ENCODE measurements around the gene SLFN11. TPM values are rescaled to one million over a fixed set of nuclear protein-coding genes. Genes with fewer than 3 reads are reported as not detected.

Gene SLFN11
- total and polyA plus RNA-seq, 11 donors, result 6.4 to 46.0 (median 16.1) TPM

DNA sequence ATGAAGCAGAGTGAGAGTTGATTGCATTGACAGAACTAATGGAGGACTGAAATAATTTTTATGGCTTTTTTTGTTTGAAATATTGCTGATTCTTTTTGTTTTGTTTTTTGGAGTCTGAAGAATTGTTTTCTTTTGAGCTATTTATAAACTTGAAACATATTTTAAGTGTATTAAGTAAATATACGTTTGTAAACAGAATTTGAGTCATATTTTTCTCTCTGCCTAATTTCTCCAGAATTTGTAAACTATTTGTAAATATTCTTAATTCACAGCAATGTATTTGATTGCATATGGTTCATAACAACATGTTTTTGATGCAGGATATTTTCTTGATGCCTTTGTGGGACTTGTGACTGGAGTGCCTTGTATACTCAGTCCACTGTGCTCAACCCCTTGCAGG, 50.7 kb downstream of the SLFN11 start:
- 83 to 88% (median 84%) methylated on average over 1 of the region's 1 CpG for WGBS, 4 donors
- Histone ChIP-seq H3K27me3 (no peaks in the 10 kb centered on the region), H3K36me3 (peaks cover 0 to 8% (median 0%) of the 10 kb centered on the region in 9 donors), H3K4me3 (no peak overlapping the region), H3K9me3 (peaks cover 0 to 5% (median 0%) of the 10 kb centered on the region in 12 donors), H3K27ac (no peak overlapping the region), H3K4me1 (peaks cover 0 to 4% (median 0%) of the 10 kb centered on the region in 12 donors)
- intact Hi-C loops (cut with DNase I), result no loop called here
- ATAC-seq, result no peak
- no peak for TF ChIP-seq POLR2A (IDR thresholded peaks at IDR 0.05)
- TF ChIP-seq, protein P1, sequence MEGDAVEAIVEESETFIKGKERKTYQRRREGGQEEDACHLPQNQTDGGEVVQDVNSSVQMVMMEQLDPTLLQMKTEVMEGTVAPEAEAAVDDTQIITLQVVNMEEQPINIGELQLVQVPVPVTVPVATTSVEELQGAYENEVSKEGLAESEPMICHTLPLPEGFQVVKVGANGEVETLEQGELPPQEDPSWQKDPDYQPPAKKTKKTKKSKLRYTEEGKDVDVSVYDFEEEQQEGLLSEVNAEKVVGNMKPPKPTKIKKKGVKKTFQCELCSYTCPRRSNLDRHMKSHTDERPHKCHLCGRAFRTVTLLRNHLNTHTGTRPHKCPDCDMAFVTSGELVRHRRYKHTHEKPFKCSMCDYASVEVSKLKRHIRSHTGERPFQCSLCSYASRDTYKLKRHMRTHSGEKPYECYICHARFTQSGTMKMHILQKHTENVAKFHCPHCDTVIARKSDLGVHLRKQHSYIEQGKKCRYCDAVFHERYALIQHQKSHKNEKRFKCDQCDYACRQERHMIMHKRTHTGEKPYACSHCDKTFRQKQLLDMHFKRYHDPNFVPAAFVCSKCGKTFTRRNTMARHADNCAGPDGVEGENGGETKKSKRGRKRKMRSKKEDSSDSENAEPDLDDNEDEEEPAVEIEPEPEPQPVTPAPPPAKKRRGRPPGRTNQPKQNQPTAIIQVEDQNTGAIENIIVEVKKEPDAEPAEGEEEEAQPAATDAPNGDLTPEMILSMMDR (IDR thresholded peaks at IDR 0.05), result no peak
- no peak for DNase-seq

- 91 to 95% (median 93%) methylated on average over 2 of the region's 2 CpGs for WGBS, 4 donors
- peak overlapping the region in 9 of 12 donors; percentile 61 to 87 (median 79) for H3K27ac ChIP-seq
- intact Hi-C loops (cut with DNase I), result loop anchor here in 8 of 10 donors (2.0 to 10.0 kb wide), 9 partner anchors 25 to 223 kb away; partner anchors contain the start of genes SLFN11 (in 2 of the 8), SLFN12 (in 2 of the 8), SLFN13 (in 1 of the 8) and SLFN5 (in 1 of the 8)
These were observed 57.5 kb downstream of the SLFN11 start for GRCh38 chr17:35315971-35316370.

DNA sequence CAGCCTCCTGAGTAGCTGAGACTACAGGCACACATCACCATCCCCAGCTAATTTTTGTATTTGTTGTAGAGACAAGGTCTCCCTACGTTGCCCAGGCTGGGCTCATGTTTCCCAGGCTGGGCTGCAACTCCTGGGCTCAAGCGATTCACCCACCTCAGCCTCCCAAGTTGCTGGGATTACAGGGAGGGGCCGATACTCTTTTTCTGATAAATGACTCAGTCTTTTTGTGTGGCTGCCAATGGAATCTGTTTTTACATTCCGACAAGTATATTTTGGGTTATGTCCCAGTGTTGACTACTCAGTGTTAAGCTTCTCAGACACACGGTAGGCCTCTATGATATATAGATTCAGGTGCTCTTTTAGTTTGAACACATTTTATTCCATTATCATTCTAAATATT, 58.1 kb downstream of the SLFN11 start:
- peak overlapping the region; percentile 49 to 87 (median 78) for H3K27ac ChIP-seq
- ATAC-seq (peak; percentile 52 to 77 (median 70)), DNase-seq (peak in 3 of 5 donors; percentile 38 to 59 (median 40))

More at GRCh38 chr17:35315971-35316370, 57.5 kb downstream of the SLFN11 start:
- Histone ChIP-seq H3K4me3 (no peak overlapping the region), H3K27me3 (no peaks in the 10 kb centered on the region), H3K36me3 (no peaks in the 10 kb centered on the region), H3K4me1 (peaks cover 0 to 40% (median 31%) of the 10 kb centered on the region in 12 donors), H3K9me3 (no peaks in the 10 kb centered on the region)
- no peak for ATAC-seq
- TF ChIP-seq, protein P1 (IDR thresholded peaks at IDR 0.05), result no peak
- no peak for TF ChIP-seq POLR2A (IDR thresholded peaks at IDR 0.05)
- DNase-seq, result no peak

More for the DNA sequence above, 58.1 kb downstream of the SLFN11 start:
- Histone ChIP-seq H3K36me3 (no peaks in the 10 kb centered on the region), H3K4me1 (peaks cover 0 to 40% (median 31%) of the 10 kb centered on the region in 12 donors), H3K9me3 (no peaks in the 10 kb centered on the region), H3K4me3 (no peak overlapping the region), H3K27me3 (no peaks in the 10 kb centered on the region)
- intact Hi-C loops (cut with DNase I), result loop anchor here in 8 of 10 donors (2.0 to 10.0 kb wide), 9 partner anchors 26 to 224 kb away; partner anchors contain the start of genes SLFN11 (in 2 of the 8), SLFN12 (in 2 of the 8), SLFN13 (in 1 of the 8) and SLFN5 (in 1 of the 8)
- WGBS, 4 donors, result 5 to 18% (median 12%) methylated on average over 5 of the region's 5 CpGs
- TF ChIP-seq POLR2A (IDR thresholded peaks at IDR 0.05), result no peak
- TF ChIP-seq, protein P1 (IDR thresholded peaks at IDR 0.05), result no peak
